ENCODE measurements around the gene FAM171A1. TPM values are rescaled to one million over a fixed set of nuclear protein-coding genes. Genes with fewer than 3 reads are reported as not detected.

Gene FAM171A1
- total RNA-seq, 2 donors from 2014 or later, result 16.3 to 24.2 TPM

GRCh38 chr10:15229268-15229667, 141.8 kb downstream of the FAM171A1 start:
- no peaks in the 10 kb centered on the region for H3K27me3 ChIP-seq (replicated peaks; ENCODE audit: insufficient read depth)
- H3K9me3 ChIP-seq, result no peaks in the 10 kb centered on the region
- H3K36me3 ChIP-seq, result no peaks in the 10 kb centered on the region
- intact Hi-C loops (cut with DNase I), result no loop called here
- no peak for TF ChIP-seq POLR2A (IDR thresholded peaks at IDR 0.05)
- TF ChIP-seq CTCF (IDR thresholded peaks at IDR 0.05), result no peak
- no peak for TF ChIP-seq POLR2AphosphoS5 (IDR thresholded peaks at IDR 0.05)
- no peak overlapping the region for H3K4me3 ChIP-seq
- no peak for DNase-seq (ENCODE audit: low spot score)
- WGBS, result 93% methylated on average over 4 of the region's 4 CpGs
- no peaks in the 10 kb centered on the region for H3K4me1 ChIP-seq (replicated peaks)
- no peak overlapping the region for H3K27ac ChIP-seq

- Histone ChIP-seq H3K9me3 (no peaks in the 10 kb centered on the region), H3K36me3 (no peaks in the 10 kb centered on the region), H3K27me3 (replicated peaks; ENCODE audit: insufficient read depth) (no peaks in the 10 kb centered on the region), H3K4me3 (no peak overlapping the region), H3K27ac (no peak overlapping the region), H3K4me1 (replicated peaks) (no peaks in the 10 kb centered on the region)
- intact Hi-C loops (cut with DNase I), result no loop called here
- DNase-seq (ENCODE audit: low spot score), result no peak
- no peak for TF ChIP-seq POLR2AphosphoS5 (IDR thresholded peaks at IDR 0.05)
- 96% methylated on average over 8 of the region's 8 CpGs for WGBS
Observed at GRCh38 chr10:15228426-15228825, 142.7 kb downstream of the FAM171A1 start.

- Histone ChIP-seq H3K9me3 (no peaks in the 10 kb centered on the region), H3K27ac (no peak overlapping the region), H3K27me3 (replicated peaks; ENCODE audit: insufficient read depth) (no peaks in the 10 kb centered on the region), H3K4me1 (replicated peaks) (no peaks in the 10 kb centered on the region), H3K36me3 (no peaks in the 10 kb centered on the region), H3K4me3 (no peak overlapping the region)
- no peak for TF ChIP-seq POLR2AphosphoS5 (IDR thresholded peaks at IDR 0.05)
- TF ChIP-seq POLR2A (IDR thresholded peaks at IDR 0.05), result no peak
- no peak for TF ChIP-seq CTCF (IDR thresholded peaks at IDR 0.05)
- intact Hi-C loops (cut with DNase I), result no loop called here
- WGBS, result 71% methylated on average over 5 of the region's 5 CpGs
- DNase-seq (ENCODE audit: low spot score), result no peak
Observed at GRCh38 chr10:15227611-15228372, 143.3 kb downstream of the FAM171A1 start.

DNA sequence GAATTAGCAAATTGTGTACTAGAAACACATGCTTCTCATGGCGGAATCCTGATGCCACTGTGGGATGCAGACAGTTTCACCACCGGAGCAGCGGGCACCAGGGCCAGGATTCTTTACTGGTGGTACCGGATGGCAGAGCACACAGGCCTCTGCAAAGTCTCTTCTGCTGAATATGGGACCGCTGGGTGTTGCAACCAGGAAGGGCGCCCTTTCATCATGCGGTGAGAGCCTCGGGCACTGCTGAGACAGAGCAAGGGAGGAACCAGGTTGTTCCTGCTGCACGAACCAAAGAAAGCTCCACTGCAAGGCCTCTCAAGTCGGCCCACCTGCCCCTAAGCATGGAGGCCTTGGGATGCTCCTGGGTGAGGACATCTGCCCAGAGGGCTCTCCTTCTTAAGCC, 145.6 kb downstream of the FAM171A1 start:
- no peak for DNase-seq (ENCODE audit: low spot score)
- H3K36me3 ChIP-seq, result no peaks in the 10 kb centered on the region
- H3K4me3 ChIP-seq, result no peak overlapping the region
- H3K27me3 ChIP-seq (replicated peaks; ENCODE audit: insufficient read depth), result no peaks in the 10 kb centered on the region
- no peak for TF ChIP-seq CTCF (IDR thresholded peaks at IDR 0.05)
- no peak for TF ChIP-seq POLR2A (IDR thresholded peaks at IDR 0.05)
- no peak for TF ChIP-seq POLR2AphosphoS5 (IDR thresholded peaks at IDR 0.05)
- WGBS, result 93% methylated on average over 10 of the region's 10 CpGs
- H3K4me1 ChIP-seq (replicated peaks), result no peaks in the 10 kb centered on the region
- H3K9me3 ChIP-seq, result no peaks in the 10 kb centered on the region
- H3K27ac ChIP-seq, result no peak overlapping the region
- intact Hi-C loops (cut with DNase I), result no loop called here

- H3K36me3 ChIP-seq, result no peaks in the 10 kb centered on the region
- no peak overlapping the region for H3K27ac ChIP-seq
- intact Hi-C loops (cut with DNase I), result no loop called here
- TF ChIP-seq POLR2AphosphoS5 (IDR thresholded peaks at IDR 0.05) (no peak), CTCF (IDR thresholded peaks at IDR 0.05) (no peak)
- no peak for DNase-seq (ENCODE audit: low spot score)
- no peaks in the 10 kb centered on the region for H3K4me1 ChIP-seq (replicated peaks)
- H3K9me3 ChIP-seq, result no peaks in the 10 kb centered on the region
- WGBS, result 89% methylated on average over 5 of the region's 5 CpGs
- no peak overlapping the region for H3K4me3 ChIP-seq
- no peaks in the 10 kb centered on the region for H3K27me3 ChIP-seq (replicated peaks; ENCODE audit: insufficient read depth)
Observed at GRCh38 chr10:15224948-15225347, 146.1 kb downstream of the FAM171A1 start.

Measured in prostate gland (tissue), 2 donors.